ENCODE measurements around the gene ANKRD40CL.

GRCh38 chr17:50765454-50766221 lies 1.7 kb downstream of the ANKRD40CL start:
- no peak for TF ChIP-seq POLR2A (IDR thresholded peaks at IDR 0.05)
- no peak for TF ChIP-seq CTCF (IDR thresholded peaks at IDR 0.05 in 8 of 11, conservative IDR thresholded peaks at IDR 0.05 in 3 of 11)
- TF ChIP-seq POLR2AphosphoS5 (IDR thresholded peaks at IDR 0.05) = peak in 2 of 3 donors; percentile 22 to 28
